RWPE2 (cell line): ENCODE measurements around the gene FMN2.
A peak's percentile ranks its signal among the peaks of the same experiment; 100 is the strongest.

Experiments
- ATAC-seq: fragments of 200-7000 bp; cut with Tn5 transposase; 3 replicates; pipeline ENCODE4 v1.9.1; 2021; ENCODE audit warnings: low read depth
- DNase-seq: peaks from one replicate; pipeline ENCODE4 v3.0.0-alpha.2; 2020; ENCODE audit warnings: low spot score
- H3K27ac ChIP-seq: fragments of 450-650 bp; 2 replicates; pipeline ENCODE4 v1.5.1; 2017; ENCODE audit warnings: mild to moderate bottlenecking; ENCODE audit not compliant: poor library complexity, severe bottlenecking
- H3K27me3 ChIP-seq: fragments of 250-450 bp; sonication (Bioruptor Pico); 2 replicates; pipeline ENCODE4 v1.5.1; 2021; ENCODE audit warnings: mild to moderate bottlenecking, moderate library complexity; ENCODE audit not compliant: insufficient read depth, poor library complexity, severe bottlenecking
- H3K36me3 ChIP-seq: fragments of 250-450 bp; sonication (Bioruptor Pico); 2 replicates; pipeline ENCODE4 v1.5.1; 2020; ENCODE audit warnings: low read depth, mild to moderate bottlenecking, moderate library complexity
- H3K4me1 ChIP-seq: fragments of 250-450 bp; sonication (Bioruptor Pico); 2 replicates; pipeline ENCODE4 v1.5.1; 2021; ENCODE audit warnings: mild to moderate bottlenecking, moderate library complexity; ENCODE audit not compliant: insufficient read depth, poor library complexity, severe bottlenecking
- H3K4me3 ChIP-seq: fragments of 250-450 bp; sonication (Bioruptor Pico); 2 replicates; pipeline ENCODE4 v1.5.1; 2021; ENCODE audit warnings: mild to moderate bottlenecking, moderate library complexity; ENCODE audit not compliant: severe bottlenecking
- H3K9me3 ChIP-seq: fragments of 250-450 bp; sonication (Bioruptor Pico); 2 replicates; pipeline ENCODE4 v1.5.1; 2021; ENCODE audit warnings: mild to moderate bottlenecking, moderate library complexity; ENCODE audit not compliant: severe bottlenecking
- TF ChIP-seq, protein P1 (sequence below): fragments of 450-650 bp; IDR thresholded peaks from one replicate; pipeline ENCODE4 v1.5.1; 2017; ENCODE audit warnings: mild to moderate bottlenecking, moderate library complexity; ENCODE audit not compliant: poor library complexity, severe bottlenecking

The FMN2 gene

DNA sequence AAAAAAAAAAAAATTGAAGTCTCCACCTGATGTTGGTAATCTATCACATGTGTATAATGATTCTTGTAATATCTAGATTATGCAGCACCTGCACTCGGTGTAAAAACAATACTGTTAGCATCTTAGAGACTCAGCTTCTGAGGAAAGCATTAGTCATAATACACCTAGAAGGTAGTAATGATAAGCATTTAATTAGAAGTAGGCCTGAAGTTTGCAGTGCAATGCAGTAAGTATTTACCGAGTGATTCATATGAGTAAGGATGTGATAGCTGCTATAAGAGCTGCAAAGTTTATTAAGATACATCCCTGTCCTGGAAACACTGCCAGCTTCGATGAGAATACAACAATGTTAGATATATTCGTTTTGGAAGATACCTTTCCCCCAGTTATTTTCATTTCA lies 323.8 kb downstream of the FMN2 start:
- DNase-seq (no peak), ATAC-seq (peak; percentile 91)
- TF ChIP-seq, protein P1, sequence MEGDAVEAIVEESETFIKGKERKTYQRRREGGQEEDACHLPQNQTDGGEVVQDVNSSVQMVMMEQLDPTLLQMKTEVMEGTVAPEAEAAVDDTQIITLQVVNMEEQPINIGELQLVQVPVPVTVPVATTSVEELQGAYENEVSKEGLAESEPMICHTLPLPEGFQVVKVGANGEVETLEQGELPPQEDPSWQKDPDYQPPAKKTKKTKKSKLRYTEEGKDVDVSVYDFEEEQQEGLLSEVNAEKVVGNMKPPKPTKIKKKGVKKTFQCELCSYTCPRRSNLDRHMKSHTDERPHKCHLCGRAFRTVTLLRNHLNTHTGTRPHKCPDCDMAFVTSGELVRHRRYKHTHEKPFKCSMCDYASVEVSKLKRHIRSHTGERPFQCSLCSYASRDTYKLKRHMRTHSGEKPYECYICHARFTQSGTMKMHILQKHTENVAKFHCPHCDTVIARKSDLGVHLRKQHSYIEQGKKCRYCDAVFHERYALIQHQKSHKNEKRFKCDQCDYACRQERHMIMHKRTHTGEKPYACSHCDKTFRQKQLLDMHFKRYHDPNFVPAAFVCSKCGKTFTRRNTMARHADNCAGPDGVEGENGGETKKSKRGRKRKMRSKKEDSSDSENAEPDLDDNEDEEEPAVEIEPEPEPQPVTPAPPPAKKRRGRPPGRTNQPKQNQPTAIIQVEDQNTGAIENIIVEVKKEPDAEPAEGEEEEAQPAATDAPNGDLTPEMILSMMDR: no peak
- H3K4me3 ChIP-seq: no peak overlapping the region
- H3K27ac ChIP-seq: no peak overlapping the region
- H3K27me3 ChIP-seq: no peaks in the 10 kb centered on the region
- H3K36me3 ChIP-seq: no peaks in the 10 kb centered on the region
- no peaks in the 10 kb centered on the region for H3K4me1 ChIP-seq
- H3K9me3 ChIP-seq: no peaks in the 10 kb centered on the region

DNA sequence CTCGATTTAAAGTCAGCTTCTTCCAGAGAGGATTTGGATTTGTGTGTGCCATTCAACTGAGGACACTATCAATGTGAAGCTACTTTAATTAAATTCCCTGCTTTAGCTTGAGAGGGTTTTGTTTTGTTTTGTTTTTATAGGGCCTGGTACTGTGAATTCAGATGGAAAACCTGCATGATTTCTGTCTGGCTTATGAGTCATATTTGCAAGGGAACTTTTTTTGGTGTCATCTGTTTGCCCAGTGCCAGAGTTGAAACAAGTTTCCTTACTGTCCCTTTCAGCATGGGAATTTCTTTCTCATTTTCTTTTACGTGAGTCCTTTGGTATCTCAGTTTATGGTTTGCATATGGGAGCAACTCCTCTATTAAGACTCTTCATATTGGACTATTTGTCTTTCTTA lies 325.6 kb downstream of the FMN2 start:
- Histone ChIP-seq H3K27me3 (no peaks in the 10 kb centered on the region), H3K4me1 (no peaks in the 10 kb centered on the region), H3K36me3 (no peaks in the 10 kb centered on the region), H3K27ac (no peak overlapping the region), H3K9me3 (no peaks in the 10 kb centered on the region), H3K4me3 (no peak overlapping the region)
- DNase-seq (no peak), ATAC-seq (no peak)
- TF ChIP-seq, protein P1: no peak

DNA sequence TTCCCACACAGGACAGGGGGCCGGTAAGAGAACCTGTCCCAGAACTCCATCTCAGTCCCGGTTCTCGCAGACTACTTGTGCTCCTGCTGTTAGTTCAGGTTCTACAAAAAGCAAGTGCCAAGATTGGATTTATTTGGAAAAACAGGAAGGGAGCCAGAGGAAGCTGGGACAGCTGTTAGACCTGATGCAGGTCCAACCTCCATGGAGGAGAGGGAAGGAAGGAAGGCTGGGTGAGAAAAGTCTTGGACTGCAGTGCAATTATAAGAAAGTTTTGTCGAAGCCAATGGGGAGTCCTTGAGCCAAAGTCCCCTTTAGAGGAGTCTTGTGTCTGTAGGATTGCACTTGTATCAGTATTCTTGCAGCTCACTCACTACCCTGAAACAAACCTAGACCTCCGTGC lies 329.1 kb downstream of the FMN2 start:
- TF ChIP-seq, protein P1: no peak
- no peak for DNase-seq

DNA sequence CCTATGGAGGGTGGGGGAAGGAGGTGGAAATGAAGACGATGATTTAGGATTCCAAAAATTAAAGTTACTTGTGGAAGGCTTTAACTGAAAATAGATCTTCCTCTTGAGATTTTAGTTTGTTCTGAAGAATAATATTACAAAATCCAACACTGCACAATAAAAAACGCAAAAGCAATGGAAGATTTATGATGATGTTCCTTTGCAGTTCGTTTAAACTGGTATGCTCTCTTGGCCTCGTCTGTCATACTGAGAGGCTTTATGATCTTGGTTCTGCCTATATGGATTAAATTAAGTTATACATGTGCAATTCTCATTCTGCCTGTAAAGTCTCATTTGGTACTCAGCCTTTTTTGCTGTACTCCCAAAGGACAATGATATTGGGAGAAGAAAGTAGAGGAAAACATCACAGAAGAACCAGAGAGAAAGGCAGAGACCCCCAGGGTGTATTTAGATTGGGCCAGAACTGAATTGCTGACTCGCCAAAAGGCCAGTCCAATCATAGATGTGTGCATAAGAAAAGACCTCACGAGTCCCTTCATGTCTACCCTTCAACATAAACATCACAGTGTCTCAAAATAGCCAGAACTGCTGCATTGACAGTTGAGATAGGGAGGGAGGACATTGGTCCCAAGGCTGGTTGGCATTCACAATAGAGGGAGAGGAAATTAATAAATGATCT lies 331.7 kb downstream of the FMN2 start:
- H3K36me3 ChIP-seq: no peaks in the 10 kb centered on the region
- H3K9me3 ChIP-seq: no peaks in the 10 kb centered on the region
- ATAC-seq (no peak), DNase-seq (no peak)
- H3K27ac ChIP-seq: no peak overlapping the region
- no peaks in the 10 kb centered on the region for H3K27me3 ChIP-seq
- H3K4me3 ChIP-seq: no peak overlapping the region
- TF ChIP-seq, protein P1: no peak
- H3K4me1 ChIP-seq: no peaks in the 10 kb centered on the region

More for the DNA sequence above, 329.1 kb downstream of the FMN2 start:
- Histone ChIP-seq H3K4me3 (no peak overlapping the region), H3K27ac (no peak overlapping the region), H3K4me1 (no peaks in the 10 kb centered on the region), H3K9me3 (no peaks in the 10 kb centered on the region), H3K27me3 (no peaks in the 10 kb centered on the region), H3K36me3 (no peaks in the 10 kb centered on the region)
- no peak for ATAC-seq

DNA sequence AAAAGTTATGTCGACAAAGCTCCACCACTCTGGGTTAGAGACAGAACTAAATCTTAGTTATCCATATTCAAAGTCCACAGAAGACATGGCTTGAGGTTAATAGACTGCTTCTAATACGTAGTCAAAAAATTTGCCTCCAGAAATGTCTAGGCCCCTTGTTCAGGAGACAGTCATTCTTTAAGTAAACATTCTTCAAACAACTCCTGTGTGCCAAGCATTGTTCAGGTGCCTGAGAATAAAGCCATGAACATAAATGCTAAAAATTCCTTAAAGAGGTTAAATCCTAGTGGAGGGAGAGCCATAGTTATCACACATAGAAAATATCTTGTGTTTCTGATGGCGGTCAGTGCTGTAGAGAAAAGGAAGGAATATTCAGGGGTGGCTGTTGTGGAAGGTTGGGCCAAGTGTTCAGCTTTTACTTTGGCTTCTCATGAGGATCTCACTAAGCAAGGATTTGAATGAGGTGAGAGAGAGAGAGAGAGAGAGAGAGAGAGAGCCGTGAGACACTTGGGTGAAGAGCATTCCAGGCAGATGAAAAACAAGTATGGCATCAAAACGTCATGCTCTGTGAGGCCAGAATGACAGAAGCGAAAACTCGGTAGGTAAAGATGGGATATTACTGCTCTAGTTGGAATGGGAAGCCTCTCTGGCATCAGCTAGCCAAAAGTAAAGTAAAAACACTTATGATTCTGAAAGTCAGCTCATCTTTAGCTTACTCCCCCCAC lies 333.2 kb downstream of the FMN2 start:
- H3K4me1 ChIP-seq: no peaks in the 10 kb centered on the region
- ATAC-seq: no peak
- H3K36me3 ChIP-seq: no peaks in the 10 kb centered on the region
- DNase-seq: no peak
- H3K4me3 ChIP-seq: no peak overlapping the region
- TF ChIP-seq, protein P1: no peak
- no peak overlapping the region for H3K27ac ChIP-seq
- no peaks in the 10 kb centered on the region for H3K9me3 ChIP-seq
- no peaks in the 10 kb centered on the region for H3K27me3 ChIP-seq
